ENCODE measurements around the gene CHAT.

- TF ChIP-seq POLR2A (IDR thresholded peaks at IDR 0.05; ENCODE audit: low read depth, low read length) (no peak), POLR2AphosphoS5 (IDR thresholded peaks at IDR 0.05; ENCODE audit: low read depth, low read length) (no peak)
Measured at GRCh38 chr10:49601857-49602256, 12.0 kb upstream of the CHAT start.

All from GM12892 (cell line).